NCI-H2196 treated with DMSO at 0.1 percent for 48 hours (cell line): ENCODE measurements around the gene SALL3.

ENCODE experiments used
- DNase-seq: peaks from one replicate; lab custom pipeline; 2025; ENCODE audit not compliant: unreplicated experiment; lab: John Stamatoyannopoulos, UW

SALL3 gene

DNA sequence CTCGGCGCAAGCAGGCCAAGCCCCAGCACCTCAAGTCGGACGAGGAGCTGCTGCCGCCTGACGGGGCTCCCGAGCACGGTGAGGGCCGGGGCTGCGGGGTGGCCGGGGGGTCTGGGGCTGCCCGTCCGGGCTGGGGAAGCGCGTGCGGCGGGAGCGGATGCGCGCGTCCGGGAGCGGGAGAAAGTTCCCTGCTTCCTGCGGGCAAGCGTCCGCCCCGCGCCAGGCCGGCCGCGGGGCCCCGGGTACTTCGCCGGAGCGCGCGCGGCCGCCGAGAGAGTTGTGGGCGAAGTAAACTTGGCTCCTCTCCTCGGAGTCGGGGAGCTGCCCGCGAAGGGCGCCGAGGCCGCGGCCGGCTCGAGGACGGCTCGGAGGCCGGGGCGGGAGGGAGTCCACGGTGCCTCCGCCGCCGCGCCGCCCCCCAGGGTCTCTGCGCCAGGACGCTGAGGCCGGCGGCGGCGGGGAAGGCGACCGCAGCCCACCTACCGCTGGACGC, 707 bp downstream of the SALL3 start:
- no peak for DNase-seq

DNA sequence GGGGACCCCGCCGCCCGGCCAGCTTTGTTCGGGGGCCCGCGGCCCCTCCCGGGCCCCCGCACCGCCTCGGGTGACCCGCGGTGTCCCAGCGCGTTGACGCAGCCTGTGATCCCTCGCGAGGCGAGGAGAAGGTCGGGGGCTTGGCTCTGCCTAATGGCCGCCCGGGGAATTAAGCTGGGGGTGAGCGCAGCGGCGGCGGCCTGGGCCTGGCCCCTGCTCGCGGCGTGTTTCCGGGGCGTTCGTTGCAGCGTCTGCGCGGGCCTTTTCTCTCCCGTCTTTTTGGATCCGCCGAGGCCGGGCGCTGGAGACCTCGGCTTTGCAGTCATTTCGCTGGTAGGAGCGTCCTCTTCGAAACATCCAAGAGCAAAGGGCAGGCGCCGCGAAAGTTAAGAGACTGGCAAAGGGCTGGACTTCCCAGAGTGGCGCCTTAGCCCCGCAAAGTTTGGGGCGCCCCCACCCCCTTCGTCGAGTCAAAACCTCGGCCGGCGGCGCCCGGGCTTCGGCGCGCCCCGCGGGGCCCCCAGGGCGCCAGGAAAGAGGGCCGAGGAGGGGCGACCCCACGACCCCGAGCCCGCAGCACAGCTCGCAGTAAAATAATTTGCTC, 1.3 kb downstream of the SALL3 start:
- no peak for DNase-seq

DNA sequence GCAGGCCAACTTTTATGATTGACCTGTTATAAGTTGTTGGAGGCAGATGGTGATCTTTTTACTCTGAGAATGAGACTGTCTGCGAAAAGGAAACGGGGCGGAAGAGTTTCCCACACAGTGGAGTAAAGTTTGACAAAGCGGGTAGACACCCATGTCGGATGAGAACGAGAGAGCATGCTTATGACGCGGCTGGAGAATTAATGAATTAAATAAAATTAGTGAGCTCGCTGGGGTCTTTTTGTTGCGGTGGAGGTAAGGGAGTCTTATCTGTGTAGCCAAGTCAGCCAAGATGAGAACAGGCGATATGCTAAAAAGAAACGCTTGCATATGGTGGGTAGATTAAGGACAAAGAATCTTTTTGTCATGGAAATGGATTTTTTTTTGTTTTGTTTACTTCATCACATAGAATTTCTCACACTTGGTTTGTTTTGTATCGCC, 1.8 kb downstream of the SALL3 start:
- DNase-seq = no peak

DNA sequence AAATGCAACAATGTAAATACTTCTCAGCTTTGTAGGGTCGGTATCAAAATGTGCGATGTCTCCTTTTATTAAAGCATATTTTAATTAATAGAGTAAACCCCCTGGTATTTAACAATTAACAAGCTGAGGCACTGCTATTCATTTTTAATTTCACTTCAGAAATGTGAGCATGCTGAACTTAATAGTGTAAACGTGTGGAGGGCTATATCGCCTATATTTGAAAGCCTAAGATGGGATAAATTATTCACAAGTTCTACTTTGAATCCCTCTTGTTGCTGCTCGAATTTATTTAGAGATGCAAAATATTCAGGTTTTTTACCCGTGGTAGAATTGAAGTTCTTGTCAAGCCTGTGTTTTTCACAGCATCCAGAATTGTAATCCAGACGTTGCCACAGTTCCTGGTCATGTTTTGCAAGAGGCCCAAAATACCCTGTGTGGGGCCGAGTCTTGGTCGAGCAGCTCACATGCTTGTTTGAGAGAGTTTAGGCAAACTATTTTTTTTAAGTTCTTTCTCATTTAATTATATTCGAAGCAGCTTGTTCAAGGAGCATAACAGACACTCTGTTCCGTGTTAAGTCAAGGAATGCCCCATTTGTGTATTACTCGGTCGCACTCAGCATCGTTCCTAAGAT, 2.5 kb downstream of the SALL3 start:
- DNase-seq = no peak

DNA sequence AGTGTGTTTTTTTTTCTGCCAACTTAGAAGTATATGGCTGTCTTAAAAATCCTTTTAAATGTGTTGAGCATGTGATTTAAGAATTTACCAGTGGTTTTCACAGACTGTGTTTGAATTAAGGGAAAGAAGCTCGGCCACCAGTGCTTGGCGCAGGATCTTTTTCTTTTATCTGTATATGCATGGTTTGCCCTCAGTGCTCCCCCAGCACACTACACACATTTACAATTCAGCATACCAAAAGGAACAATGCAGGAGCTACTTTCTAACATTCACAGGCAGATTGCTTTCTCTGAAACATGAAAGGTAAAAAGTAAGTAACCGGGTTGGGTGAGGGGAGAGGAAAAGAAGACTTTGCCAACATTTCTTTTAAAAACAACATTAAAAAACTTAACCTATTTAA, 3.9 kb downstream of the SALL3 start:
- no peak for DNase-seq

DNA sequence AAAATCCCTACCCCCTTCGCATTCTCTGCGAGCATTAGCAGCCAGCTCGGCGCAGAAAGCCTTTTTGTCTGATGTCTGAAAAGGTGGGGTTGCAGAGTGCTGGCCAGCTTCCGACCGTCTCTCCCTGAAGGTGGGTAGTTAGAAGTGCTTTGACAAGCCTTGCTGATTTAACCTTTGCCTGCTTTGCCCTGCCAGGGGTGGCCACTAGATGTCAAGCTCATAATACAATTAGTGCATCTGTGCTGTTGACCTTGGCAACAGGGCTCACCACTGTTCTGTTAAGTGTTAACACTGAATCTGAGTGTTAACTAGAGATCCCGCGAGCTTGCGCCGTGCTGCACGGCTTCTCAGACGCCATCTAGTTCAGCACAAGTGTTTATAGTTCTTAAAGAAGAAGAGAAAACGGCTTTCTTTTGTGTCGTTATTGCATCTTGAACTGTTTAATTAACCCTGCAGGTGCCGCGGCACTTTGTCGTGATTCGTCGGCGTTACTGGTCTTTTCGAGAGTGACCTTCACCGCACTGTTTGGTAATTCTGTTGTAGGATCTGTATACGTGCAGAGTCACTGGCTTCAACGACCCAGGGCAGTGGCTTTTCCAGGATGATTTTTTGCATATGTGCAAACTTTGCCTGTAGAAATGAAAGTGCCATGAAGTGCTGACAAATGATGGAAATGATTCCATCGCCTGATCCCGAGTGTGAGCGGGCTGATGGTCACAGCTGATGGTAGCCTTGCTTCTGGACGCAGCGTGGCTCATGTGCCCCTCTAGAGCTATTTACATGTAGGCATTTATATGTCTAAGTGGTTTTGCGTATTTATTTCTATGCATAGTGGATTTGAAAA, 5.5 kb downstream of the SALL3 start:
- DNase-seq = peak; percentile 82

DNA sequence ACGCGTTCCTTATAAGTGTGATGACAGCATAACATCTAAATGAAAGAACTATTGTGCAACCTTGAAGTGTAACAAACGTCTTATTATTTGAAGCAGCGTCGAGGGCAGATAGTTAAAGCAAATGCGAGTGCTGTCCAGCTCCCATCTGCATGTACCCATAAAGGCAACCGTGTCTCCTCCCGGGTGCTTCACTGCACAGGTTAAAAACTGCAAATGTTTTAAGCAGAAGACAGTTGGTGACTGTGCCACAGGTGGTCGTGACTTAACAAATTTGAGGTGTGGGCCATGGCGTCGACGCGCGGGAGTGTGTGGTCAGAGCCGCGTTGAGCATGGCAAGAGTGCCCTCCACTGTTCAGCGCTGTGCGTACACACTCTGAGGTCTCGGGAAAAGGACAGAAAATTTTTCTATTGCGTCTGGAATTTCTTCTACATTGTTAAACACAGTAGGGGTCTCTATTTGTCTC, 6.4 kb downstream of the SALL3 start:
- DNase-seq = peak; percentile 25

DNA sequence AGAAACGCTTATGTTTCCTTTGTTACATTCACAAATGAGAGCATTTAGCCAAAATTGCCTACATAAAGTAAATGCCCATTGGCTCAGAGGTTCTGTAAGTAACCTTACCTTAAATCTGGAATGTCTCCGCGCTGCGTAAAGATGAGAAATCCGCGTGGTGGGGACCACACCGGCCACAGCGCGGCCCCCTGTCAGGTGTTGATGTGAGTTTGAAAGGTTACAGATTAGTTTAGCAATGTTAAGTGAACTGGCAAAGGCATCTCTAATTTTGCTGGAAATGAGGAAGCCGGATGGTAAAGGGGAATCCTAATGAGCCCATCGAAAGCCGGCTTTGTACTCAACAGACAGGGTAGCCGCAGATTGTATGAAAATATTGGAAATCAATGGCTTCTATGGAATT, 11.8 kb downstream of the SALL3 start:
- no peak for DNase-seq

DNA sequence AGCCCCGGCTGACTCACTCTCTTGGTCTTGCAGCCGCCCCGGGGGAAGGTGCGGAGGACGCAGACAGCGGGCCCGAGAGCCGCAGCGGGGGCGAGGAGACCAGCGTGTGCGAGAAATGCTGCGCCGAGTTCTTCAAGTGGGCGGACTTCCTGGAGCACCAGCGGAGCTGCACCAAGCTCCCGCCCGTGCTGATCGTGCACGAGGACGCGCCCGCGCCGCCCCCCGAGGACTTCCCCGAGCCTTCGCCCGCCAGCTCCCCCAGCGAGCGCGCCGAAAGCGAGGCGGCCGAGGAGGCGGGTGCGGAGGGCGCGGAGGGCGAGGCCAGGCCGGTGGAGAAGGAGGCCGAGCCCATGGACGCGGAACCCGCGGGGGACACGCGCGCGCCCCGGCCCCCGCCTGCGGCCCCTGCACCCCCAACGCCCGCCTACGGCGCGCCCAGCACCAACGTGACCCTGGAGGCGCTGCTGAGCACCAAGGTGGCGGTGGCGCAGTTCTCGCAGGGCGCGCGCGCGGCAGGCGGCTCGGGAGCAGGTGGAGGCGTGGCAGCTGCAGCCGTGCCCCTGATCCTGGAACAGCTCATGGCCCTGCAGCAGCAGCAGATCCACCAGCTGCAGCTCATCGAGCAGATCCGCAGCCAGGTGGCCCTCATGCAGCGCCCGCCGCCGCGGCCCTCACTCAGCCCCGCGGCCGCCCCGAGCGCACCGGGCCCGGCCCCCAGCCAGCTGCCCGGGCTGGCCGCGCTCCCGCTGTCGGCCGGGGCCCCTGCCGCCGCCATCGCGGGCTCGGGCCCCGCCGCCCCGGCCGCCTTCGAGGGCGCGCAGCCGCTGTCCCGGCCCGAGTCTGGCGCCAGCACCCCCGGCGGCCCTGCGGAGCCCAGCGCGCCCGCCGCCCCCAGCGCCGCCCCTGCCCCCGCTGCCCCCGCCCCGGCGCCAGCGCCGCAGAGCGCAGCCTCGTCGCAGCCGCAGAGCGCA, 12.7 kb downstream of the SALL3 start:
- peak; percentile 43 for DNase-seq

DNA sequence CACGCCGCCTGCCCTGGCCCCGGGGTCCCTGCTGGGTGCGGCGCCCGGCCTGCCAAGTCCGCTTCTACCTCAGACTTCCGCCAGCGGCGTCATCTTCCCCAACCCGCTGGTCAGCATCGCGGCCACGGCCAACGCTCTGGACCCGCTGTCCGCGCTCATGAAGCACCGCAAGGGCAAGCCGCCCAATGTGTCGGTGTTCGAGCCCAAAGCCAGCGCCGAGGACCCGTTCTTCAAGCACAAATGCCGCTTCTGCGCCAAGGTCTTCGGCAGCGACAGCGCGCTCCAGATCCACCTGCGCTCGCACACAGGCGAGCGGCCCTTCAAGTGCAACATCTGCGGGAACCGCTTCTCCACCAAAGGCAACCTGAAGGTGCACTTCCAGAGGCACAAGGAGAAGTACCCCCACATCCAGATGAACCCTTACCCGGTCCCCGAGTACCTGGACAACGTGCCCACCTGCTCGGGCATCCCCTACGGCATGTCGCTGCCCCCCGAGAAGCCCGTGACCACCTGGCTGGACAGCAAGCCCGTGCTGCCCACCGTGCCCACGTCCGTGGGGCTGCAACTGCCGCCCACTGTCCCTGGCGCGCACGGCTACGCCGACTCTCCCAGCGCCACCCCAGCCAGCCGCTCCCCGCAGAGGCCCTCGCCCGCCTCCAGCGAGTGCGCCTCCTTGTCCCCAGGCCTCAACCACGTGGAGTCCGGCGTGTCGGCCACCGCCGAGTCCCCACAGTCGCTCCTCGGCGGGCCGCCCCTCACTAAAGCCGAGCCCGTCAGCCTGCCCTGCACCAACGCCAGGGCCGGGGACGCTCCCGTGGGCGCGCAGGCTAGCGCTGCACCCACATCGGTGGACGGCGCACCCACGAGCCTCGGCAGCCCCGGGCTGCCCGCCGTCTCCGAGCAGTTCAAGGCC, 13.7 kb downstream of the SALL3 start:
- DNase-seq = no peak

DNA sequence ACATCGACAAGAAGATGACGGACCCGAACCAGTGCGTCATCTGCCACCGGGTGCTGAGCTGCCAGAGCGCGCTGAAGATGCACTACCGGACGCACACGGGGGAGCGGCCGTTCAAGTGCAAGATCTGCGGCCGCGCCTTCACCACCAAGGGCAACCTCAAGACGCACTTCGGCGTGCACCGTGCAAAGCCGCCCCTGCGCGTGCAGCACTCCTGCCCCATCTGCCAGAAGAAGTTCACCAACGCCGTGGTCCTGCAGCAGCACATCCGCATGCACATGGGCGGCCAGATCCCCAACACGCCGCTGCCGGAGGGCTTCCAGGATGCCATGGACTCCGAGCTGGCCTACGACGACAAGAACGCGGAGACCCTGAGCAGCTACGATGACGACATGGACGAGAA, 14.4 kb downstream of the SALL3 start:
- no peak for DNase-seq

DNA sequence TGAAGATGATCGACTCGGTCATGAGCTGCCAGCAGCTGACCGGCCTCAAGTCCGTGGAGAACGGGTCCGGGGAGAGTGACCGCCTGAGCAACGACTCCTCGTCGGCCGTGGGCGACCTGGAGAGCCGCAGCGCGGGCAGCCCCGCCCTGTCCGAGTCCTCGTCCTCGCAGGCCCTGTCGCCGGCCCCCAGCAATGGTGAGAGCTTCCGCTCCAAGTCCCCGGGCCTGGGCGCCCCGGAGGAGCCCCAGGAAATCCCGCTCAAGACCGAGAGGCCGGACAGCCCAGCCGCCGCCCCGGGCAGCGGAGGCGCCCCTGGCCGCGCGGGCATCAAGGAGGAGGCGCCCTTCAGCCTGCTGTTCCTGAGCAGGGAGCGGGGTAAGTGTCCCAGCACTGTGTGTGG, 14.9 kb downstream of the SALL3 start:
- DNase-seq = no peak

DNA sequence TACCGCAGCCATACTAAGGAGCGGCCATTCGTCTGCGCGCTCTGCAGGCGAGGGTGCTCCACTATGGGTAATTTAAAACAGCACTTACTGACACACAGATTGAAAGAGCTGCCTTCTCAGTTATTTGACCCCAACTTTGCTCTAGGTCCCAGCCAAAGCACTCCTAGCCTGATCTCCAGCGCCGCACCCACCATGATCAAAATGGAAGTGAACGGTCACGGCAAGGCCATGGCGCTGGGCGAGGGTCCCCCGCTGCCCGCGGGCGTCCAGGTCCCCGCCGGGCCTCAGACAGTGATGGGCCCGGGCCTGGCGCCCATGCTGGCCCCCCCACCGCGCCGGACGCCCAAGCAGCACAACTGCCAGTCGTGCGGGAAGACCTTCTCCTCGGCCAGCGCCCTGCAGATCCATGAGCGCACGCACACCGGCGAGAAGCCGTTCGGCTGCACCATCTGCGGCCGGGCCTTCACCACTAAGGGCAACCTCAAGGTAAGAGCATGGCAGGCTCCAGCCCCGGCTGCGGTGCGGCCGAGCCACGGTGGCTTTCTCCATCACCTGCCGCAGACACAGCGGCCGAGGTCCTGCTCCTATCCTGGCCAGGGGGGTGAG, 15.5 kb downstream of the SALL3 start:
- no peak for DNase-seq

DNA sequence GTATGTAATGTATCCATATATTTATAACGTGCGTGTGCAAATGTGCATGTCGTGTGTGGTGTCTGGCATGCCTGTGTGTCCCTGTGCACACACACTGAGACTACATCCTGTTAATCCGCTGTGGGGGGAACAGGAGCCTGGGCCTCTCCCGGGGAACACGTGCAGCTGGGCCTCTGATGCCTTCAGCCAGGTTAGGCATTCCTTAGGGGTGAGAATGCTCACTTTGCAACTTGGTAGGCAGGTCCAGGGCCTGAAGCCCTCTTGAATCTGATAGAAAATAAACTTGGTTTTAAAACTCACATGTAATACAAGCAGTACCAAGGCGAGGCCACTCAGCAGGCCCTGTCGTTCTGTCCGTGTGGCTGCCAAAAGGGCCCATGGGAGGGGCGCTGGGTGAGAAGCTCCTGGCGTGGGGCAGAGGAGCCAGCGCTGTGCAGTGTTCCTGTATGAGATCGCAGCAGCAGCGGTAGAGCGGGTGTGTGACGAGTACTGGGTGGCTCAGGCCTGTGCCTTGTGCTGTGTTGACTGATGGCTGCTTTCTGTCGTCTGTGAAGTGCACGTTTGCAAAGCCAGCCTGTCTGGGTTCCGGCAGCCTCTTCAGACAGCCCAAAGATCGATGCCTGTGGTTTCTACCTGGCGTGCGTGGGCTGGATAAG, 16.2 kb downstream of the SALL3 start:
- no peak for DNase-seq

DNA sequence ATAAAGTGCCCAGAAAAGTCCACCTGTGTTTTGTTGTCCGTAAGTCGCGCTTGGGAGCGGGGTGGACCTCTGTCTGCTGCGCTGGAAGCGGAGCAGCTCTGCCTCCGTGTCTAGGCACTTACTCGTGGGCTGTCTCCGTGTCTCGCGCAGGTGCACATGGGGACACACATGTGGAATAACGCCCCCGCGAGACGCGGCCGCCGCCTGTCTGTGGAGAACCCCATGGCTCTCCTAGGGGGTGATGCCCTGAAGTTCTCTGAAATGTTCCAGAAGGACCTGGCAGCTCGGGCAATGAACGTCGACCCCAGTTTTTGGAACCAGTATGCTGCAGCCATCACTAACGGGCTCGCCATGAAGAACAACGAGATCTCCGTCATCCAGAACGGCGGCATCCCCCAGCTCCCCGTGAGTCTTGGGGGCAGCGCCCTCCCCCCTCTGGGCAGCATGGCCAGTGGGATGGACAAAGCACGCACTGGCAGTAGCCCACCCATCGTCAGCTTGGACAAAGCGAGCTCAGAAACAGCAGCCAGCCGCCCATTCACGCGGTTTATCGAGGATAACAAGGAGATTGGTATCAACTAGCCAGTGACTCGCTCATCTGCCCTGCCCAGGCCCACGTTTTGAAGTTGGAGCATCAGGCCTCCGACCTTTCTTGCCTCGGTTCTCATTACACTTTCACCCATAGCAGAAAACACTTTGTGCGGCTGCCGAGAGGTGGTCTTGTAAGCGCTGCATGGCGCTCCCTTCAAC, 17.3 kb downstream of the SALL3 start:
- no peak for DNase-seq

DNA sequence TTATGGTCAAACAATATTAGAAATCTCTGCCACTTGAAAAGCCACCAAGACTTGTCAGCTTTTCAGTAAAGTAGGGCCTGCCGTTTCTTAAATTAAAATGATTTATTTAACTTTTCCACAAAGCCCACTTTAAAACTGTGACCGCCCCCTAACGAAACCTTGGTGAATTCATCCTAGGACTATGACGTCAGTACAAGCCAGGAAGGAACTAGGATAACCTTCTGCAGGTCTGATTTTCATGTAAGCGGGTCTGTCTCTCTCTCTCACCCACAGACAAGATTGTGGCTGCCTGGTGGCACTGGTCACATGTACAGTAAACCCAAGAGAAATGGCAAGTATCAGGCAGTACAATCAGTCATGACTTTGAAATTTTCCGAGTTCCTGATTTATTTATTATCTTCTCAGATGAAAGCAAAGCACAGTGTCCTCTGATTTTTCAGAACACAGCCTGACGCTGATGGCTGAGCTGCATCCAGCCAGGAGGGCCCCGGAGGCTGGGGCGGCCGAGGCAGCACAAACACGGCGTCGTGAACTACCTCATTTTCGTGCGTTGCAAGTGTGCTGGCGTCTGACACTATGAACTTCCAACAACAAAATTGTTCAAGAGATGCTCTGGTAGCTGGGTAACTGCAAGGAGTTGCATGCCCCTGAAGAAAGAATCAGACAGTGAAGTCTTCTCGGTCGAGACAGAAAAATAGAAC, 18.9 kb downstream of the SALL3 start:
- DNase-seq = no peak

DNA sequence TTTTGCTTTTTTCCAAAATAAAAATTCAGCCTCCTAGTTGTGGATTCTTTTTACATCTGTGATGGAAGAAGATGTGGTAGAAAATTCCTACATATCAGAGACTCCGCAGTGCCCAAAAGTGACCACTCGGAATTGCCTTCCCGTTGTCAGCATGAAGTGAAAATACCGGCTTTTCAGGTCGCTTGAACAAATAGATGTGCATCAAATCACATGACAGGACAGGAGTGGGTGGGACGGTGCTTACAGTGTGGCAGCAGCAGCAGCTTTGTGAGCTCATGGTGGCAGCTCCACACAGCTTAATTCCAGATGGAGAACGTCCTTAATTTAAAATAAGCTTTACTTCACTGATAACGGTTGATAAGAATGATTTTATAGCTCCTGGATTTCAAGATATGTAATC, 20.3 kb downstream of the SALL3 start:
- no peak for DNase-seq

DNA sequence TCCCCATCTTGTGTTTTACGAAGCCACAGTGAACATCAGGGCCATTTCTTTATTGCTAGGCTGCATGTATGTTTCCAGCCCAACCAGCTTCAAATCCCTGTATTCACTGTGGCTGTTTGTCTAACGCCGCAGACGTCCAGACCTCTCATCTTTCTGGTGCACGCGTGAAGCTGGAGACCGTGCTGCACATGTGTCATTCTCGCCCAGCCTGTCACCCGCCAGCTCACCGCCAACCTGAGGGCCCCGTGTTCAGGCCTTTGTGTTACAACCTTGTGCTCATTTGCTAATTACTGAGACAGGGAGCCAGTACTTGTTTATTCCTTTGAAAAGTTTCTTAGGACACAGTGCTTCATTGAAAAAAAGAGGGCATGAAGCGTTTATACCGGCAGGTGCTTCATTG, 21.4 kb downstream of the SALL3 start:
- DNase-seq = no peak
